HG03060 (cell line): ENCODE data around the gene CCNI2.
"Not testable (repeated sequence)": the region's sequence is repeated elsewhere in the genome, so short reads cannot be mapped to it uniquely, and the experiment has no call there.

Experiments
- ATAC-seq: cut with Tn5 transposase; IDR thresholded peaks from one replicate; pipeline ENCODE4 v1.9.1; 2021; ENCODE audit warnings: low read depth, moderate number of reproducible peaks; ENCODE audit not compliant: unreplicated experiment

Gene CCNI2

DNA sequence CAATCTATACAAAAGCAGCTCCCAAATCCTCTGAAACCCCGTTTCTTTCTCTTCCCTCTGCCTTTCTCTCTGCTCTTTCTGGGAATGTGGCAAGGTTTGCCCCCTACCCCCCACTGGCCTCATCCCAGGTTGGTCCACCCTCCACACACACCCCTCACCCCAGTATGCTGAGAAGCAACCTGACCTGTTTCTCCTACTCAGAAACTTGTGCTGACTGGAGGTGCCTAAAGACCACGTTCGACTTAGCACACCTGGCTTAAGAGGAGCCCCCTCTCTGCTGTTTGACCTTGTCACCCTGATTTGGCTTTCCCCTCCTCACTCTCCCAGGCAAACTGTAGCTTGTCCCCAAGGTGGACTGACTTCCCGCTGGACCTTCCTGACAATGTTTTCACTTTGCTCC lies 30.9 kb downstream of the CCNI2 start:
- ATAC-seq: no peak

DNA sequence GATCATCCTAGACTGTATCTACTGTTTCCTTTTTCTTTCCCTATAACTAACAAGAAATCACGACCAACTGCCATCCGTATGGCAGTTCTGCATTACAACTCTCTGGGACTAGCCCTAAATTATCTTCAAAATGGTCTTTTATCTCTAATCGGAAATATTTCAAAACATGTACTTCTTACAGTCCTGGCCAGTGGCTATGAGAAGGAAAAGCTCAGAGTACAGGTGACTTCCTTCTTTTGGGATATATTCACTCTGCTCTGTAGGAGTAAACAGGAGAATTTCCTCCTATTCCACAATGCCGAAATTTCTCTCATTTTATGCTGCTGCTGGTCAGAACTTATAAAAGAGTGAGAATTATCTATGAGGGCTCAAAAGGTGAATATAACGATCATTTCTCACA lies 31.6 kb downstream of the CCNI2 start:
- ATAC-seq: no peak

DNA sequence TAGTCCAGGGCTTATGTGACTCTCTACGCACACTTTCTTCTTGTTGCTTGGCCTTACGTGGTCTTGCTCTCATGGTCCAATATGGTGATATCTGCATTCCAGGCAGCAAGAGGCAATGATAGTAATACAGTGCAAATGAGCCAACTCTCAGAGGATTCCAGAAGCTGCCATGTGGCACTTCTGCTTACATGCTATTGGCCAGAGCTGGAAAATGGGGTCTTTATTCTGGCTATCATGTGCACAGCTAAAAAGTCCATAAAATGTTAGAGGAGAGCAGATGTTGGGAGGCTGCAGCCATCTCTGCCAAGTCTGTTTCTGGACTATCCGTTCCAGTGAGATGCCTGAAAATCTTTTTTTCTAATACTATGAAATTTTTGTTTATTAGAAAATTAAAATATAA lies 32.7 kb downstream of the CCNI2 start:
- no peak for ATAC-seq

DNA sequence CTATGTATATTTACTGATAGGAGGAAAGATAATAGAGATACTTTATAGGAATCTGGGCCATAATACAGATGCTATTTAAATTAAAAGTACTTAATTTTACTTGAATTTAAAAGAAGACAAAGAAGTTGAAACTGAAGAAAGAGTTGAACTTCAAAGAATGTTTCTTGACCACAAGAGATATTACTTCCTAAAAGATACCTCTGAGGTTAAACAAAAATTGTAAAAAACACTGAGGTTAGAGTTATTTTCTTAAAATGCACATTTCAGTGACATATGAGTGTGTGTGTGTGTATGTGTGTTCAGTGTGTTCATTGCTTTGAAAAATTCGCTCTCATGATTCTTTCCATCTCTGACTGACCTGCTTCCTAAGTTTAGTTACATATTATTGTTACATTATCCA lies 33.4 kb downstream of the CCNI2 start:
- ATAC-seq: no peak

DNA sequence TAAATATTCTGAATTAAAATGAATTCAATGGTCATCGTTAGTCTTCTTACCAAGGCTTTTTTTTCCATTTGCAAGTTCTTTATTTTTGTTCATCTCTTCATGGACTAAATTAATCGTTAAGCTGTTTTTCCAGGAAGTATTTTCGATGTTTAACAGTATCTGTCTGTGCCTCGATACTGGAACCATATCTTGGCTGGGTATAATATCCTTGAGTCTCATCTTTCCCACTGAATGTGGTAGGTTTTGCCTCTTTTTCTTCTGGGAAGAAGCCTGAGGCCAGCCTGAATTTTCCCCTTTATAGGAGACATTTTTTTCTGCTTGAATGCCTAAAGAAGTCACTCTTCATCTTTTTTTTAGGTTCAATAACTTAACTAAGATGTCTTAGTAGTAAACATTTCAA lies 33.8 kb downstream of the CCNI2 start:
- no peak for ATAC-seq

DNA sequence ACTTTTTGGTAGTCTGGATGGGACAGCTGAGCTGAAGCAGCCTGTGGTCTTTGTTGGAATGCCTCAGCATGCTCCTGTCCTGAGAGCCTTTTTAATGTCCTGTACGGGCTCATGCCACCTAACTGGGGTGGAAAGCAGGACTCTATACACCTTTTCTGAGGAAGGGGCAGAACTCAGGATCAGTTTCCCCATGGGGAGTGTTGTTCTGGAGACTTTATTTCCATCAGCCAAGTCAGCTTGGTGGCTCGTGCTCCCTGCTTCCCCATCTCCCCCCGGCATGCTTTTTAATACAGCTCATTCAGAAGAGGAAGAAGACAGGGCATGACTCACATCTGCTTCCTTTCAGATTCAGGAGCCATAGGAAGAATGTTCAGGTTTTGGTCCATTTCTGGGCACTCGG lies 34.9 kb downstream of the CCNI2 start:
- no peak for ATAC-seq

DNA sequence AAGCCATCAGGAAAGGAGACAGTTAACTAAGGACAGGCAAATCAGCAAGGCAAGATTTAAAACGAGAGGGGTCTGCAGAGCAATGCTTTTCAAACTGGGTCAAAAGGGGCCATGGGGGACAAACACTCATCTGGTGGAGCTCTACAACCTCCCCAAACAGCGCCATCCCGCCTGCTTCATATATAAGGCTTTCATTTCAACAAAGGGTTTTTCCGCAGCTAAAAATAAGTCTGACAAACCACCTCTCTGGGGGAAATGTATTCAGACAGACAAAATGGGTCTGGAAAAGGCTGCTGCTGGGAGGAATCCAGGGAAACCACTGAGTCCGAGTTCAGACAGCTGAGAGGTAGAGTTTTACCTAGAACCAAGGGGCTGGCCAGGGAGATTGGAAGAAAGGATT lies 38.1 kb downstream of the CCNI2 start:
- no peak for ATAC-seq

DNA sequence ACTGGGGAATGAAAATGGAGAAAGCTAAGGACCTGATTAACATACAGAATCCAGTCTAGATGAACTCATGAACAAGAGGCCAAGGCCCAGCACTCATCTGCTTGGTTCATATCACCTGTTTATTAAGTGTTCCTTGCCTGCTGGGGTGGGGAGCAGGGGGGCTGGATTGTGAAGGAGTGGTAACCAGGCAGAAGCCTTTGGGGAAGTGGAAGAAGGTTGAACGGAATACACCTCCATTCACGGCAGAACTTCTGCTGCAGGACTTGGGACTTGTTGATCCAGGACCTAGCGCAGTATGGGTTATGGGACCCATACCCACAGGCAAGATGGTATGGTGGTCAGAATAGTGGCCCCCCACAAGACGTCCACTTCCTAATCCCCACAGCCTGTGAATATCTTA lies 38.6 kb downstream of the CCNI2 start:
- no peak for ATAC-seq

DNA sequence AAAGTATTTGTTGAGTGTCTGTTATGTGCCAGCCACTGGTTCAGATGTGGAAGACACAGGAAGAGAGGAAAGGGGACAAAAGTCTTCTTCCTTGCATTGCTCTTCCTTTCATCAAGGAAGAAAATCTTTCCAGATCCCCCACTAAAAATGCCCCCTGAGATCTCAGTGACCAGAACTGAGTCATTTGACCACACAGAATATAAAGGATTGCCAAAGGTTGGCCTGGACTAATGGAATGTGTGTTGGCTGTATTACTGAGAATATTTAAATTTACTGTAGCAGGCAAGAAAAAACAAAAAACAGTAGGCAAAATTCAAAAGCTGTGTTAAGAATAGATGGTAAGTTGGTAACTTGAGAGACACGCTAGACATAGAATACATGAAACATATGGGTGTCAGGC lies 39.9 kb downstream of the CCNI2 start:
- no peak for ATAC-seq

DNA sequence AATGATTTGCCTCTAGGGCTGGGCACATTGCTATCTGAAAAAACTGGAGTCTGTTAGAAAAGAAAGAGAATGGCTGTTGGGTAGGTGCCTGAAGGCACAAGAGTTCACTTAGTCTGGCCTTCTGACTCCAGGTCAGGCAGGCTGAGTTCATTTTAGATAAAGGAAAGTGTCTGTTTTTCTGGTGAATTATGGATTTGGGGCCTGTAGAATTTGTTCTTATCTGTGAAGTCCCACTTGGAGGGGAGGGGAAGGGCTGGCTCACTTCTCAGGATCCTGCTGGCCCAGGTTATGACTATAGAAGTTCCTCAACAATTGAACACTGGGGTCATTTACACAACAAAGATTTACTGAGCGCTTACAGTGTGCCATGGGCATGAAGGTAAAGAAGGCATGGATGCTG lies 41.3 kb downstream of the CCNI2 start:
- no peak for ATAC-seq

DNA sequence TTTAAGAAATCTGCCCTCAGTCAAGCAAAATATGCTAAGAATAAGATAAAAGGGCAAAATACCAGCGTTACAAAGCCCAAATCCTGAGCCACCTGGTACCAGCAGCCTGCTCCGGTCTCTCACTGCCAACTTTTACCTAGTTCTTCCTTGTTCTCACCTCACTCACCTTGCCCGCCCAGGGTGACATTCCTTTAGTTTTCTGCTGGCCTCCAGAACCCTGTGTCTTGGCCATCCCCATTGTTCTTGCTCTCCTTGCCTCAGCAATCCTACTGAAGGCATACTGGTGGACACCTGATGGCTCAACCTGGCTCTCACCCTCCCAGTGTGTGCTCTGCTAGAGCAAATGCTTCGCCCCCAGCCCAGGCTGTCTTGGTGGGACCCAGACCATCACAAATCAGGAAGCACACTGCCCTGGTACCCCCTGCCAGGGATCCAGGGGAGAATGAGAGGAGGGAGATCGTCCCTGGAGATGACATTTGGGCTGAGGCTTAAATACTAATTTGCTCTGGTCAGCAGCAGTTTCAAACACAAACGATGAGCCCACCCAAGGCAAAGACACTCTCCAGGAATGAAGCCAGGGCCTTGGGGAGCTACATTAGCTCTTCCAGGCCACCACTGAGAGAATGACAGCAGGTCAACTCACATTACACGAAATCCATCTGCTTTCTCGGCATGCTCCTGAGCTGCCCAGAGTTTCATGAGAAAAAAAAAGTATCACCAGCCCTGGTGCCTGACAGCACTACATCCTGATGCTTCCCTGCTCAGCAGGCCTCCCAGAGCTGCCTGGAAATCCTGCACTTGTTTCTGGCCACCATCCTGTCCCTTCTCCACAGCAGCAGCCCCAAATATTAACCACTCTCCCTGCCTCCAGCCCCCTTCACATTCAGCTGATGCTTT lies 42.0 kb downstream of the CCNI2 start:
- ATAC-seq: no peak

DNA sequence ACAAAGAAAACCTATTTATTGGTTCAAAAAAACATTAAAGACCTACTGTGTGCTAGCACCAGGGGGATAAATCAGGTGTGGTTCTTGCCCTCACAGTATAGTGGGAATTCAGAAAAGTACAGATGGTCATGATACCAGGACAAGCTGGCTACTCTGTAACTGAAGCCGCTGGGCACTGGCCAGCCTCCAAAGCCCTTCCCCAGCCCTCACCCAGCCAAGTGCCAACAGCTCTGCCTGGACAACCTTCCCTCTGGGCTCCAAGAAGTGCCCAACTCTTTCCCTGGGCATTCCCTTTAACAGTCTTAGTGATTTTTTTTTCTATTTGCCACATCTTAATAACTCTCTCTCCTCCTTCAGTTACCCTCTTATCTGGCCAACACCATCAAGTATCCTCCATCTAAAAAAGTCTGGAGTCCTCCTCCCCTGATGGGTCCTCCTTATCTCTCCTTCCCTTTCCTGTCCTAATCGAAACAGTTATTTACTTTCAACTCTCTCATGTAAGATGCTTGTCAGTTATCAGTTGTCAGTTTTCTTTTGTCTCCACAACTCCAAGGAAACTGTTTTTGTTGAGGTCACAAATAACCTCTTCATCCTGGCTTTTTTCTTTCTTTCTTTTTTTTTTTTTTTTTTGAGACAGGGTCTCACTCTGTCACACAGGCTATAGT lies 43.1 kb downstream of the CCNI2 start:
- no peak for ATAC-seq

DNA sequence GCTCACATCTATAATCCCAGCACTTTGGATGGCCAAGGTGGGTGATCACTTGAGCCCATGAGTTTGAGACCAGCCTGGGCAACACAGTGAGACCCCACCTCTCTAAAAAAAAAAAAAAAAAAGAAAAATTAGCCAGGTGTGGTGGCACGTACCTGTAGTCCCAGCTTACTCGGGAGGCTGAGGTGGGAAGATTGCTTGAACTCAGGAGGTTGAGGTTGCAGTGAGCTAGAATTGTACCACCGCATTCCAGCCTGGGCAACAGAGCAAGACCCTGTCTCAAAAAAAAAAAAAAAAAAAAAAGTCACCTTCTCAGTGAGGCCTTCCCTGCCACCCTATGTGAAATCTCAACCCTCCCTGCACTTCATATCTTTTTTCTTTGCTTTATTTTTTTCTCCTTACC lies 43.8 kb downstream of the CCNI2 start:
- no peak for ATAC-seq

DNA sequence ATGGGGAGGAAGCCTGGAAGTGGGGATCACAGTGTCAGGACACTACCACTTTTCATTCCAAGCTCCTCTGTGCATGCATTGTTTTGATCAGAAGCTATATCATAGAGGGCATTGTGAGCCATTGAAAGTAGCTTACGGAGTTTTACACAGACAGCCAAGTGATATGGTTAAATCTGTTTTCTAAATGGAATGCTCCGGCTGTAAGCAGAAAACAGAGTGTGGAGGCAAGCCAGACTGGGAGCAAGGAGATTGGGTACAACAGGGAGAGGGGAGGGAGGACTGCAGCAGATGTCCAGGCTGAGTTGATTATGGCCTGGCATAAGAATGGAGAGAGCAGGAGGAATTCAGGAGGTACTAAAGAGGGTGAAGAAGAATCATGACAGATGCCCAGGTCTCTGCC lies 50.4 kb downstream of the CCNI2 start:
- no peak for ATAC-seq

DNA sequence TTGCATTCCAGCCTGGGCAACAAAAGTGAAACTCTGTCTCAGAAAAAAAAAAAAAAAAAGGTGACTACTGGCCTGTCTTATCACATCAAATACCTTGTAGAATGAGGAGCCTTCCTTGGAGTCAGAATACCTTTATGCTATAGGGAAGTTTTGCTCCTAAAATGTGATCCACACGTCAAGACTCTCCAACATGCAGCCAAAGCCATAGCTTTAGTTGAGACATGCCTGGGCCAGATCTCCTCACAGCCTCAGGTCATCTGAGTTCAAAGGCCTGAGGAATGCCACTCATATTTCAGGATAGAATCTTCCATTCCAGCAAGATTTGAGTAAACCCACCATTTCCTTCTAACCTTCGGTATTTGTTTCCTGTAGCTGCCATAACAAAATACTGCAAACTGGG lies 52.2 kb downstream of the CCNI2 start:
- ATAC-seq: no peak

DNA sequence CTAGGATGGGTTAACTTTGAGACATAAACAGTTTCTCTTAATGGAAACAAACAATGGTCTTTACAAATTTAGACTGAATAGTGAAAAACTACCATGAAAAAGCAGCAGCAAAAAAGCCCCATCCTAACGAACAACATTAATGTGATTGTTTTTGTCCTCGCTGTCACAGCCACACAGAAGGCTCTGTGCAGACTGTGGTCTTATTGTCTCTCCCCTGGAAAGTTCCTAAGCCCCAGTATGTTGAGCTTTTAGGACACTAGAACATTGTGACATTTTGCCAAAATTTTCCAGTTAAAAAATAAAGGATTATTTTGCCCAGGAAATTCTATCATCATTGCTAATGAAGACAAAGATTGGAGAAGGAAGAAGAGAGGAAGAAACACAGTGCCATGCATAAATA lies 53.3 kb downstream of the CCNI2 start:
- ATAC-seq: no peak

DNA sequence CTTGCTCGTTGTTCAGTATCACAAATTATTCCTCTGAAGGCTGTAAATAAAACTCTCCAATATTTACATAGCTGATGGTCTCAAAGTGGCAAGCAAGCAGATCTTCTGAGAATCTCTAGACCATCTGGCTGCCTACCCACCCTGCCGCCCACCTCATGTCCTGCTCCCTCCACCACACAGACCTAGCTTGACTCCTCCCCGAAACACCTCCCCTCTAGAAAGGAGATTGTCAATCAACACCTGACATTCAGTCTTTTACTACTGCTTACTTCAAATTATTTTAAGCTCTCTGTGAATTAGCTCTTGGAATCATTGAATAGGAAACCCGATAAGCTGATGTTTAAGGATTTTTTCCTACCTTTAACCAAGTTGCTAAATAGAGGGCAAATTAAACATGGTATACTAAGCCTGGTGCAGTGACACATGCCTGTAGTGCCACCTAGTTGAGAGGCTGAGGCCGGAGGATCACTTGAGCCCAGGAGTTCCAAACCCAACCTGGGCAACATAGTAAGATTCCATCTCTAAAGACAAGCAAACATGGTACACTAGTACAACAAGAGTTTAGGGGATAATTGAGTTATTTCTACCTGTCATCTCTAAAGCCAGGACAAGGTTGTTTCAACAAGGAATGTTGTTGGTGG lies 54.9 kb downstream of the CCNI2 start:
- ATAC-seq: no peak

DNA sequence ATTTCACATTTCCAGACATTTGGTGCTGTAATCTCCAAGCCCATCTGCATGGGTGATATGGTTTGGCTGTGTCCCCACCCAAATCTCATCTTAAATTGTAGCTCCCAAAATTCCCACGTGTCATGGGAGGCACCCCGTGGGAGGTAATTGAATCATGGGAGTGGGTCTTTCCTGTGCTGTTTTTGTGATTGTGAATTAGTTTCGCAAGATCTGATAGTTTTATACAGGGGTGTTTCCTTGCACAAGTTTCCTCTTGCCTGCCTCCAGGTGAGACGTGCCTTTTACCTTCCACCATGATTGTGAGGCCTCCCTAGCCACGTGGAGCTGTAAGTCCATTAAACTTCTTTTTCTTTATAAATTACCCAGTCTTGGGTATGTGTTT lies 55.5 kb downstream of the CCNI2 start:
- not testable (repeated sequence) for ATAC-seq
